Hematopoietic multipotent progenitor cell treated with erythropoietin and hydrocortisone succinate and interleukin-3 and kit ligand, for 15 days (in vitro differentiated cells): ENCODE measurements around the gene R3HCC1L.

ENCODE experiments used
- DNase-seq: peaks from one replicate; pipeline ENCODE4 v3.0.0-alpha.2; 2015; ENCODE audit warnings: low spot score

R3HCC1L gene

DNA sequence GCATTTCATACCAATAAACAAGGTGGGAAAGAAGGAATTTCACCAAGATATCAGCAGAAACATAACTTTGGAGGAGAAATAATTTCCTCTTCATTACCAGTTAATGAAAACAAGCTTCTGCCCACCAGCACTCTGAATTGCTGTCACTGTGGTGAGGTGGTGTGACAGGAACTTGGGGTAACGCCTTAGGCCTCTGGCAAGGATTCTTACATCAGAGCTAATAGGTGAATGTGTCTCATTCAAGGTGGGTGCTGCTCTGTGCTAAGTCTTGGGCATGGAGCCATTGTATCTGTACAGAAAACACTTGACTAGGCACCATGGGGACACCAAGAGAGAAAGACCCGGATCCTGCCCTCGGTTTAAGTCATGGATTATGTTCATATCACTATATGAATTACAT is 141.9 kb downstream of the R3HCC1L start:
- DNase-seq: no peak

DNA sequence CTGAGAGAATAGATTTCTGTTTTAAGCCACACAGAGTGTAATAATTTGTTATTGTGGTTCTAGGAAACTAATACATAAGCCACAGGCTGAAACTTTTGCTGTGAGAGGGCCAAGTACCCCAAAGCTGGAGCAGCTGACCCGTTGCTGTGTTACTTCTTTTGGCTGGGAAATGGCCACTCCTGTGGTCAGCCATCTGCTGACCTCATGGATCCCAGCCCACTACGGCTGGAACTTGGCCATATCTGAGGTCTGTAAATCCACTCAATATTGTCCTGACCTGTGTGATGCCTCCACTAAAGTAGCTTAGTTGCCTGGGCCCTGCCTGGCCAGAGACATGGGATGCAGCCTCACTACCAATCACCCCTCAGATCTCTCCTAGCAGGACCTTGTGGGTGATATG is 151.0 kb downstream of the R3HCC1L start:
- DNase-seq: no peak

DNA sequence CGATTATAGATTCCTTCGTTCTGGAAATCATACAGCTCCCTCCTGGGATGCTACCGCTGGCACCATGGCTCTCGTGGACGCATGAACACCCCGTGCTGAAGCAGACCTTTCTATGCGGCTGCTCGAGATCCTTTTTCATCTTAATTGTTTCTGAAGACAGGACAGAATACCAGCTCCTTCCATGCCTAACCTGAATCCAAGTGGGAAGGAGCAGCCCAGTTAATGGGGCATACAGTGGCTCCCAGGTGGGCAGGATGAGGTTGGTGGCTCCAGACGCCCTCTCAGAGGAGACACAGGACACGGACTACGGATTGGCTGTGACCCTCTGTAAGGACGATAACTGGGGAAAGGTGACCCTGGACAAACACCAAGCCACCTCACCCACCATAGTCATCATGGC is 152.0 kb downstream of the R3HCC1L start:
- no peak for DNase-seq

DNA sequence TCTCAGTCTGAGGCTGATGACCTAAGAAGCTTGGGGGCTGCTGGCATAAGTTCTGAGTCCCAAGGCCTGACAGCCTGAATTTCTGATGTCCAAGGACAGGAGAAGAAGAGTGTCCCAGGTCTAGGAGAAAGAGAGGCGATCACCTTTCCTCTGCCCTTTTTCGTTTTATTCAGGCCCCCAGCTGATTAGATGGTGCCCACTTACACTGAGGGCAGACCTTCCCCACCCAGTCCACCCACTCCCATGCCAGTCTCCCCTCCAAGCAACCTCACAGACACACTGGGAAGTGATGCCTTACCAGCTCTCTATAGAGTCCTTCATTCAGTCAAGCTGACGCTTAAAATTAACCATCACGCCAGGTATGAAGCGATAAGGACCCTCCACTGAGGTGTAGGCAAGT is 152.9 kb downstream of the R3HCC1L start:
- no peak for DNase-seq

DNA sequence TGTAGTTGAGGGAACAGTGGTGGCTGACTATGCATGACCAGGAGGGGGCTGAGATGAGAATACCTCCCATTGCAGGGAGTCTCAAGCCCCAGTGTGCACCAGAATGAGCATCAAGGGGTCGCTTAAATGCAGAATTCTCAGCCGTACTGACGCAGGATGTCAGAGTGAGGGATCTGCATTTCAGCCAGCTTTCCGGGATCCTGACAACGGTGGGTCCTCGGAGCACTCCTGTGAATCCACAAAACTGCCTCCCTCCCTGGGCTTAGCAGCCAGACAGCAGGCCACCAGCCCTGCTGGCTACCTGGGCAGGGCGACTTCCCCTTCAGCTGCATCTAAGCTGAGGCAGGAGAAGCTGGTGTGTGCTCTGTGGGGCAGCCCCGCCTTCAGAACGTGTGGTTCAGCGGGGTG is 155.3 kb downstream of the R3HCC1L start:
- no peak for DNase-seq

DNA sequence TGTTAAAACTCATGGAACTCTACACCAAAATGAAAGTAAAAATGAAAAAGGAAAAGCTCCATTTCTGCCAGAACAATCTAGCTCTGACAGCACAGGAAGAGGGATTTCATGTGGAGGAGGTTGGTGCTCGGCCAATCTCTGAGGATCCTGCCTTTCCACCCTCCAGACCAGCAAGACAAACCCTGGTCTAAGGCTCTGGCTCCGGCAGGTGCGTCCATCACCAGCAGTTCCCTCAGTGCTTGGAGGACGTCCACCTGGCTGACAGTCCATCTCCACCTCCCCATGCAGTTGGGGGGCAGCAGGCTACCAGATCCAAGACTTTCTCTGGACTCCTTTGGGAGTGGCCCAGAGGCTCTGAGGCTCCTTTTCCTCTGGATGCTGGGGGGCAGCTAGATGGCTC is 158.5 kb downstream of the R3HCC1L start:
- DNase-seq: no peak

DNA sequence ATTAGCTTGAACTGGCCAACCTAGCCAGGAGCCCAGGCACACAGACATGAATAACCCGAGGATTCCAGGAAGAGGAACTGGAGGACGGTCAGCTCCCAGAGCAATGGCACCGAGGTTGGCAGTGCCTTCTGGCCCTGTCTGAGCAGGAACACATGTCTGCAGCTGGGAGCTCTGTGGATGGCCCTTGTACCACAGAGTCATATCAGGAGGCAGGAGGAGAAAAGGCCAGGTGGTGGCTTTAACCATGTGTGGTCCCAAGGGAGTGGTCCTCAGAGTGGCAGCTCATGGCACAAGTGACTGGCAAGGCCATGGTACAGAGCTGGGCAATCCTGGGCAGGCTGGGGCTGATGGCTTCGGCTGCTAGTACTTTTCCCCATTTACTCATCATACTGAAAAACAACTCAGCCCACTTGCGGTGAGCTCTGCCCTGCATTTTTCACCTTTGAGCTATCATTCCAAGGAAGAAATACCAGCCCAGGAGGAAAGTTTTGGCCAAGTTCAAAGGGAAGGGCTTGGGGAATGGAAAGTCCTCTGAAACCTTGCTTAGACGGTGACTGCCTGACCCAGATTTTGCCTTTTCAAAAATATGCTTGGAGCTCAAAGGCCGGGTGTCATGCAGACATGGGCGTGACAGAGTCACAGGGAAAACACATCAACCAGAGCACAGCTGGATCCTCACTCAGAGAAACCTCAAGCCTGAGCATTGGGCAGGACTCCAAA is 159.3 kb downstream of the R3HCC1L start:
- DNase-seq: no peak

DNA sequence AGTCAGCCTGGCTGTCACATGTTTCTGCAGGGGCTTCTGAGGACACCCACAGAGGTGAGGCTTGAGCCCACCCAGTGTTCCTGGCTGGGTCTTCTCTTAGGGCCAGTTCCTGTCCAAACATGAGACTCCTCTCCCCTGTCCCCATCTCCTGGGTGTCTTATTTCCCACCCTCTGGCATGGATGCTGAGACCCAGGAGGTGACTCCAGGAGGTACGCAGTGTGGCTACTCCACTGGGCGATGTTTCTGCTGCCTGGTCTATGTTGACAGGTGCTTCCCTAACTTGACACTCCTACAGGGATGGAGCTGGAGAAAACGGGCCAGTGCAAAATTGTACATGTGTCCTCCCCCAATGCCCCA is 159.8 kb downstream of the R3HCC1L start:
- DNase-seq: no peak
